H1 (cell line): ENCODE data around the gene PCNA. TPM values are rescaled to one million over a fixed set of nuclear protein-coding genes. Genes with fewer than 3 reads are reported as not detected.

Experiments used
- RFX5 ChIP-seq: IDR thresholded peaks from 2 replicates; pipeline ENCODE4 v1.6.1; 2011; ENCODE audit warnings: low read depth, low read length, improper control_type of control experiment, borderline replicate concordance
- polyA plus RNA-seq, 7 experiments: library from polyadenylated mRNA; depleted of rRNA in 3 of 7; stranded (reverse) in 5 of 7; unstranded in 2 of 7; fragments of >200 nt in 5 of 7; fragments of 200-250 nt in 2 of 7; gene quantifications; 1 replicate in 5 of 7; 2 replicates in 1 of 7; 4 replicates in 1 of 7; pipeline versions ENCODE4 v1.2.1 to v1.2.3, GENCODE V29; 2011 to 2013; ENCODE audit warnings: missing spikeins in 2 of 7, mixed read lengths in 2 of 7
- total RNA-seq: library from RNA; stranded (reverse); fragmentation: NEBNext Ultra II Directional; extraction: Animal tissue kit (Norgen Biotek cat#: 25700); gene quantifications from 2 replicates; pipeline ENCODE4 v1.2.1, GENCODE V29; 2021

PCNA gene
- total and polyA plus RNA-seq, 2 of the 8 experiments (the other 6 are each of a cell fraction or from before 2014, with no cell fraction given), result 290 to 737 TPM

GRCh38 chr20:5085380-5085779 lies 34.4 kb downstream of the PCNA start (continued):
- no peak for TF ChIP-seq RFX5
